ENCODE measurements around the gene HPCAL4.

Gene HPCAL4

GRCh38 chr1:39676948-39677548 lies 14.2 kb downstream of the HPCAL4 start:
- no peak for DNase-seq (ENCODE audit: low read depth)

GRCh38 chr1:39675220-39675619 lies 16.0 kb downstream of the HPCAL4 start:
- no peak for DNase-seq (ENCODE audit: low read depth)

- DNase-seq (ENCODE audit: low read depth) = no peak
These were observed 18.0 kb downstream of the HPCAL4 start for GRCh38 chr1:39673215-39673614.

- DNase-seq (ENCODE audit: low read depth) = no peak
These were observed 18.7 kb downstream of the HPCAL4 start for GRCh38 chr1:39672551-39672947.

GRCh38 chr1:39671793-39672550 lies 19.3 kb downstream of the HPCAL4 start, which contains the start of gene NT5C1A:
NT5C1A (minus strand) TSS chr1:39672107; CDS start chr1:39672038, 69 bp downstream.
- DNase-seq (ENCODE audit: low read depth) = no peak

- no peak for DNase-seq (ENCODE audit: low read depth)
These were observed 19.8 kb downstream of the HPCAL4 start for GRCh38 chr1:39671433-39671792.

- no peak for DNase-seq (ENCODE audit: low read depth)
These were observed 20.5 kb downstream of the HPCAL4 start for GRCh38 chr1:39670689-39671088.

- DNase-seq (ENCODE audit: low read depth) = no peak
These were observed 22.3 kb downstream of the HPCAL4 start for GRCh38 chr1:39668894-39669293.

- no peak for DNase-seq (ENCODE audit: low read depth)
These were observed 23.1 kb downstream of the HPCAL4 start for GRCh38 chr1:39668111-39668510.

GRCh38 chr1:39666772-39667171 lies 24.5 kb downstream of the HPCAL4 start:
- no peak for DNase-seq (ENCODE audit: low read depth)

GRCh38 chr1:39663559-39663958 lies 27.7 kb downstream of the HPCAL4 start:
- DNase-seq (ENCODE audit: low read depth) = no peak

GRCh38 chr1:39662861-39663260 lies 28.4 kb downstream of the HPCAL4 start:
- DNase-seq (ENCODE audit: low read depth) = no peak

GRCh38 chr1:39659538-39659937 lies 31.7 kb downstream of the HPCAL4 start:
- DNase-seq (ENCODE audit: low read depth) = no peak

- DNase-seq (ENCODE audit: low read depth) = no peak
These were observed 32.1 kb downstream of the HPCAL4 start for GRCh38 chr1:39659110-39659509.

GRCh38 chr1:39657923-39658485 lies 33.2 kb downstream of the HPCAL4 start:
- DNase-seq (ENCODE audit: low read depth) = peak; percentile 19

GRCh38 chr1:39657402-39657801 lies 33.8 kb downstream of the HPCAL4 start:
- no peak for DNase-seq (ENCODE audit: low read depth)

- DNase-seq (ENCODE audit: low read depth) = no peak
These were observed 34.8 kb downstream of the HPCAL4 start for GRCh38 chr1:39656391-39656790.

- DNase-seq (ENCODE audit: low read depth) = no peak
These were observed 35.5 kb downstream of the HPCAL4 start for GRCh38 chr1:39655578-39656268.

- DNase-seq (ENCODE audit: low read depth) = no peak
These were observed 36.9 kb downstream of the HPCAL4 start for GRCh38 chr1:39654291-39654690.

- DNase-seq (ENCODE audit: low read depth) = peak; percentile 56
These were observed 37.6 kb downstream of the HPCAL4 start for GRCh38 chr1:39653546-39654031.

GRCh38 chr1:39652554-39652953 lies 38.7 kb downstream of the HPCAL4 start:
- DNase-seq (ENCODE audit: low read depth) = no peak

- DNase-seq (ENCODE audit: low read depth) = no peak
These were observed 39.1 kb downstream of the HPCAL4 start for GRCh38 chr1:39652105-39652504.

- DNase-seq (ENCODE audit: low read depth) = no peak
These were observed 40.8 kb downstream of the HPCAL4 start for GRCh38 chr1:39650431-39650830.

Measured in stimulated activated CD8-positive, alpha-beta memory T cell treated with anti-CD3 and anti-CD28 coated beads, Interleukin-15, amount 100 ng/mL, for 1 hour (primary cell).